Measurements from ENCODE around the gene FAM162B.
A peak's percentile ranks its signal among the peaks of the same experiment; 100 is the strongest.
"Not testable (repeated sequence)": the region's sequence is repeated elsewhere in the genome, so short reads cannot be mapped to it uniquely, and the experiment has no call there.

Gene FAM162B

GRCh38 chr6:116764961-116765841 is at the start of gene FAM162B:
TSS of gene FAM162B (minus strand) at chr6:116765719. CDS start at chr6:116765576, 143 bp downstream.
- DNase-seq, result peak; percentile 57

DNA sequence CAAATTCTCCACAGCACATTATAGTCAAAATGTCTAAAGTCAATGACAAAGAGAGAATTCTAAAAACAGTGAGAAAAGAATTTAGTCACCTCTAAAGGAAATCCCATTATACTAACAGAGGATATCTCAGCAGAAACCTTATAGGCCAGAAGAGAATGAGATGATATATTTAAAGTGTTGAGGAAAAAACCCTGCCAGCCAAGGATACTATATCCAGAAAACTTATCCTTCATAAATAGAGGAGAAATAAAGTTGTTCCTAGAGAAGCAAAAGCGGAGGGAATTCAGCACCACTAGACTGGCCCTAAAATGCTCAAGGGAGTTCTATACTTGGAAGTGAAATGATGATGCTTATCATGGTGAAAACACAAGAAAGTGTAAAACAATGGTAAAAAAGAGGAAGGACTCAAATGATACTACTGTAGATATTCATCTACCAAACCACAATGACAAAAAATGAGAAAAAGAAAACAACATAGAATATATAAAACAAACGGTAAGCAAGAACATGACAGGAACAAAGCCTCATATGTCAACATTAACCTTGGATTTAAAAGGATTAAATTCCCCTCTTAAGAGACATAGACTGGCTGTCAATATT is 46.6 kb upstream of the FAM162B start:
- no peak for DNase-seq

GRCh38 chr6:116801971-116802370 is 36.5 kb upstream of the FAM162B start:
- no peak for DNase-seq

DNA sequence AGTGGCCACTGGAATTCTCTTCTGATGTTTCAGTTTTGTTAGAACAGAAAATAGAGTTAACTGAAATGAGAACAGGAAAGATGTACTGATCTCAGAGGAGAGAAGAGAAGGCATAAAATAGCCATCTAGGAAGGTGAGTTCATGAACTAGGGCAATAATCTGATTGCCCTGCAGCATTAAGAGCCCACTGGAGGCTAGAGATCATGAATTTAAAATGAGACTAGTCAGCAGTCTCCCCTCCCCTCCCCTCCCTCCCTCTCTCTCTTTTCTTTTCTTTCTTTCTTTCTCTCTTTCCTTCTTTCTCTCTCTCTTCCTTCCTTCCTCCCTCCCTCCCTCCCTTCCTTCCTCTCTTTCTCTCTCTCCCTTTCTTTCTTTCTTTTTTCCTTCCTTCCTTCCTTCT is 34.4 kb upstream of the FAM162B start:
- no peak for DNase-seq

- no peak for DNase-seq
Measured at GRCh38 chr6:116797585-116797984, 32.1 kb upstream of the FAM162B start.

DNA sequence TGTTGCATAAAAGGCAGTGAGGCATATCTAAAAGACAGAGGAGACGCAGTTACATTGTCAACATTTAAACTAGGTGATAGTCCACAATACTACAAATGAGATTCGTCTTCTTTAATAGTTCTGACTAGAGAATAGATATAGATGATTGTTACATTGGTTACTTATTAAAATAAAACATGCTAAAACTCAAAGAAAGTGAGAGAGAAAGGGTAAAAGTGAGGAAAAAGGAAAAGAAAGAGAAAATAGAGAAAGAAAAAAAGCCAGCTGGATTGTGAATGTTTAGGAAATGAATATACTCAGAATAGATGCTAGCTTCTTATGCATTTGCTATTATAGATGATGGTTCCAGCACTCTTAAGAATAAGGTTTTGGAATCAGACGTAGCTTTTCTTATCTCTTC is 27.7 kb upstream of the FAM162B start:
- DNase-seq, result no peak

- no peak for DNase-seq
Measured at GRCh38 chr6:116783852-116784251, 18.3 kb upstream of the FAM162B start.

DNA sequence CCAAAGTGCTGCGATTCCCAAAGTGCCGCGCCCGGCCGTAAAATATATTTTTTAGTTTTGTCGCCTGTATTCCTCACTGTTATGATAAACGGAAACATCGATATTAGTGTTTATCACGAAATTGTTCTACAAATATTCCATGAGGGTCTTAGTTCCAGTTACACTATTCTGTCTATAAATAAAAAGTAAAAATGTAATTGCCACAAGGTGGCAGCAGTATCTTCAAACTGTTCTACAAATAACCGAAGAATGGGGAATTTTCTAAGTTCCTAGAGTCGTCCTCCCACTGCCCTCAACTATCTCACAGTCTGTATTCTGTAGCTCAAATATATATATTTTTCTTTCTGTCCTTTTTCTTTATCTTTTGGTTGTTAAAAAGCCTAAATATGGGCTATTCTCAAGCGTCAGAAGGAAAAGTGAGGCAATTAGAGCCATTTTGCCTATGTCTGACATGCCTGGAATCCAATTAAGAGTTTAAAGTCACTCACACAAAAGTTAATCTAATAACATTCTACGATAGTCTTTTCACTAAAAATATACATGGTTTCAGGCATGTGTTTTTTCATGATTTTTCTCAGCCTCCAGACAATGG is 14.2 kb upstream of the FAM162B start:
- no peak for DNase-seq

- DNase-seq, result no peak
Measured at GRCh38 chr6:116773886-116774285, 8.4 kb upstream of the FAM162B start.

DNA sequence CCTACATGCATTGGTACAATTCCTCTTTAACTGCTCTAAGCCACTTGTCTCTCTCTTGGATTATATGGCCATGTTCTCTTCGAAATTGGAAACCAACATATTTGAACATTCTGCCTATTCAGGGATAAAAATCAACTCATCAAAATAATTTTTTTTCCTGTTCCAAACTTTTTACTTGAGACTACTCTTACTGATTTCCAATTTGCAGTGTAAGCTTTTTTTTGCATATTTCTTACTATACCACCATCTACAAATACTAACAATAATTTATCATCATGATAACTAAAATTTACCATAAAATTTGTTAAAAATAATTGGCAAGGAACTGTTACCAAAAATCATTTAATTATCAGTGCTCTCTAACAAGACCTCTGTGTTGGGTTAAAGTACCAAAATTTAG is 6.9 kb upstream of the FAM162B start:
- no peak for DNase-seq

DNA sequence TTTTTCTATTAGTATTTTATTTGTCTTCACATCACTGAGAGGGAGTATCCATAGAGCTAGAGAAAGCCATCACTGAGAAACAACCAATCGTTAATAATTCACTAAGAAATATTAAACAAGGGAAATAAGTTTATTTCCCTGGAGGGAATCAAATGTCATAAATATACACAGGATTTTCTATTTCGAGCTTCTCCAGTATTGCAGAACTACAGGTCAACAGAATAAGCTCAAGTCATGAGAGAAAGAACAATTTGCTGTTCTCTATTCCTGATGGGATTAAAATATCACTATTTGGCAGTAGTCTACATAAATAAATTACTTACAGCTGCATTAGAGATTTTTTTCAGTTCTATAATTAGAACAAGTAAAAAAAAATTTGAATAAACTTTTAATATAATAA is 2.2 kb upstream of the FAM162B start:
- DNase-seq, result no peak

- DNase-seq, result no peak
Measured at GRCh38 chr6:116766506-116767176, 1.1 kb upstream of the FAM162B start.

GRCh38 chr6:116764629-116764960 is 924 bp downstream of the FAM162B start:
- no peak for DNase-seq

DNA sequence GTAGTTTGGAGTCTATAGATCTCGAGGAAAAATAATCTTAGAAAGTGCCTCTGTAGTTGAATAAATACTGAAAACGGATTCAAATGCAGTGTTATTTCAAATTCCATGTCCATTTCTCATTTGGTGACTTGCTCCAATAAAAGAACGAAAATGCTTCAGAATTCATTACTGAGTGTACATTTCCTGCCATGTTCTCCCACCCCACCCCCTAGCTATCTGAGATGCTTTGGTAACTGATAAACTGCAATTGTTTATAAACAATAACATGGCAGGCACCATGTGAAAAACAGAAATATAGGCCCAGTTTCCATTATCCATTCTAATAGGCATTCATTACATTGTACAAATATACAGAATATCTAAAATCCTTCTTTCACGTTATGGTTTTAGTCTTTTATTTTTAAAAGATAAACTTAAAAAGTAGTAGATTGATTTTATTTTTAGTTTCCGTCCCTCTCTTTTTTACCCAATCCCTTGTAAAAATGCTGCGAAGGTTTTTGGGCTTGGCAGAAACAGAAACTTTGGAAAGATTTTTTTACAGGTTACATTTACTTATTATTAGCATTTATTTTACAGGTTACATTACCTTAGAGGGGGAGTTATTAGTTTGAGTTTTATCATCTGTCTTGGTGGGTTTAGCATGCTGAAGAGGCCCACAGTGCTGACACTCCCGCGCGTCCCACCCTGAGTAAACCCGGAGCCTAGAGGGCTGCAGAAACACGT is 1.5 kb downstream of the FAM162B start:
- no peak for DNase-seq

- no peak for DNase-seq
Measured at GRCh38 chr6:116763048-116763447, 2.5 kb downstream of the FAM162B start.

DNA sequence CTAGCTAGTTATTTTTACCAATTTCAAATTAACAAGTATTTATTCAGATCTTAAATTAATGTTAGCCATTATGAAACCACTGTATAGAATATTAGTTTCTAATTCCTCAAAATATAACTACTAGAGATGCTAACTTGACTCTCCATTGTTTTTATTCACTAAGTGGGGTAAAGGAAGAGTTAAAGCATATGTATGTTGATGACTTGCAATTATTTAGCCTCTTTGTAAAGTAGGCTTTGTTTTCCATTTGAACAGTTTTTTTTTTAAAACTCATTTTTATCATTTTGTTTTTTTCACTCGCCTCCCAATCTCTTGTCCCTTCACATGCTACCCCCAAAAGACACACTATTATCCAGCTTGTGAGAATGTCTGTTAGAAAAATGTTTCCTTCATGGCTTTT is 3.3 kb downstream of the FAM162B start:
- DNase-seq, result no peak

GRCh38 chr6:116761779-116762178 is 3.7 kb downstream of the FAM162B start:
- no peak for DNase-seq

- no peak for DNase-seq
Measured at GRCh38 chr6:116745176-116745575, 20.3 kb downstream of the FAM162B start.

DNA sequence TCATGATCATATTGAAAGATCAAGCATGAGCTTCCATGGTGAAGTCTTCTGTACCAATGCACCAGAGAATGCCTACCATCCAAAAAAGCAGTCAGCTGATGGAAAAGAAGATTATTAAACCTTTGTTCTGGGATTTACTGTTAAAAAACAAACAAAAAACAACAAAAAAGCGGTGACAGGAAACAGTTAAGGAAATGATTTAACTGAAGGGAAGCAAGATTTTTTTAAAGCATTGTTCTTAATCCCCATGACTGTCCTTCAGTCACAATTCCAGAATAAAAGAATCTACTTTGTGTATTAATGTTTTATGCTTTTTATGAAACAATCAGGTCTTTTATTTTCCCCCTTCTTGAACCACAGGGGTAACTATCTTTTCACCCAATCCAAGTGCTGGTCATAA is 23.9 kb downstream of the FAM162B start:
- no peak for DNase-seq

- DNase-seq, result not testable (repeated sequence)
Measured at GRCh38 chr6:116740486-116740885, 25.0 kb downstream of the FAM162B start.

GRCh38 chr6:116737004-116737403 is 28.5 kb downstream of the FAM162B start:
- DNase-seq, result no peak

DNA sequence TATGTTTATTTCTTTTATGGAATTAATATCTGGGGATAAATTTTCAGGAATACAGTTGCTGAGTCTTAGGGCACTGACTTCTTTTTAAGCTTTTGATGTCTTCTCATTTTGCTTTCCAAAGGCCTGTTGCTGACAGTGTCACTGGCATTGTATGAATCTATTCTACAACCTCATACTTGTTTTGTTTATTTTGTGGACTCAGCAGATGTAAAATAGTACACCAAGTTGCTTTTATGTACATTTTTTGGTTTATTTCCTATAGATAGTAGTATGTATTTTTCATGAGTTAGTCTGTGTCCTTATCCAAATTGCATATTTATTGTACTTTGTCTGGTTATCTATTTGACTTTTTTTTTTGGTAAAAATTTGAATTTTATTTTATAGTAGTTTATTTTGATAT is 35.0 kb downstream of the FAM162B start:
- DNase-seq, result no peak

GRCh38 chr6:116726947-116727346 is 38.6 kb downstream of the FAM162B start:
- DNase-seq, result no peak
